Tibial nerve (tissue), 4 donors: Measurements from ENCODE around the gene CUX1. TPM values are rescaled to one million over a fixed set of nuclear protein-coding genes. Genes with fewer than 3 reads are reported as not detected.

Experiments
- DNase-seq, 2 donors: peaks; one replicate each; pipeline ENCODE4 v3.0.0-alpha.2; 2019; ENCODE audit warnings: low spot score in 2 of 2
- H3K27ac ChIP-seq, 4 donors: fragments of 200-600 bp; sonication (generic) in 3 of 4; one replicate each; pipeline ENCODE4 v1.5.1; 2017 to 2019; ENCODE audit warnings: mild to moderate bottlenecking in 1 of 4
- H3K27me3 ChIP-seq, 2 donors: fragments of 200-600 bp; sonication (generic) in 1 of 2; one replicate each; pipeline versions ENCODE4 v1.5.1 to v1.6.0; 2017 to 2019
- H3K36me3 ChIP-seq, 3 donors: fragments of 200-600 bp; sonication (generic); one replicate each; pipeline ENCODE4 v1.5.1; 2018 to 2019
- H3K4me1 ChIP-seq, 4 donors: fragments of 200-600 bp; sonication (generic) in 3 of 4; one replicate each; pipeline ENCODE4 v1.5.1; 2017 to 2019
- H3K4me3 ChIP-seq, 4 donors: fragments of 200-600 bp; sonication (generic) in 3 of 4; one replicate each; pipeline ENCODE4 v1.5.1; 2017 to 2019; ENCODE audit warnings: mild to moderate bottlenecking in 1 of 4, moderate library complexity in 1 of 4
- H3K9me3 ChIP-seq, 4 donors: fragments of 200-600 bp; sonication (generic) in 3 of 4; one replicate each; pipeline ENCODE4 v1.5.1; 2017 to 2019
- EP300 ChIP-seq, 2 donors: sonication (generic); formaldehyde crosslinking; IDR thresholded peaks; one replicate each; pipeline ENCODE4 v1.6.1; 2017; ENCODE audit warnings: antibody characterized with exemption in 2 of 2, mild to moderate bottlenecking in 1 of 2
- POLR2A ChIP-seq, 2 donors: fragments of 450-650 bp; IDR thresholded peaks; one replicate each; pipeline ENCODE4 v1.6.1; 2017; ENCODE audit warnings: antibody characterized with exemption in 2 of 2, mild to moderate bottlenecking in 2 of 2, moderate library complexity in 2 of 2
- WGBS, 2 donors: methylation state at CpG; one replicate each; pipeline ENCODE4 v1.1.5; 2018; 5-methylcytosine and 5-hydroxymethylcytosine counted together
- total RNA-seq, 4 donors: library from RNA; depleted of rRNA; stranded (reverse); fragments of >200 nt; gene quantifications; one replicate each; pipeline ENCODE4 v1.1.0, GENCODE V29; 2016
- TF ChIP-seq, protein P1 (sequence below), 5 experiments: fragments of 200-600 bp in 3 of 5; fragments of 450-650 bp in 2 of 5; sonication (generic) in 3 of 5; IDR thresholded peaks; one replicate each; pipeline ENCODE4 v1.5.1; 2016 to 2019; ENCODE audit warnings: antibody characterized with exemption in 5 of 5, mild to moderate bottlenecking in 3 of 5, moderate library complexity in 2 of 5

The CUX1 gene
- total RNA-seq, 4 donors from 2014 or later: 74.5 to 104 (median 84.3) TPM

DNA sequence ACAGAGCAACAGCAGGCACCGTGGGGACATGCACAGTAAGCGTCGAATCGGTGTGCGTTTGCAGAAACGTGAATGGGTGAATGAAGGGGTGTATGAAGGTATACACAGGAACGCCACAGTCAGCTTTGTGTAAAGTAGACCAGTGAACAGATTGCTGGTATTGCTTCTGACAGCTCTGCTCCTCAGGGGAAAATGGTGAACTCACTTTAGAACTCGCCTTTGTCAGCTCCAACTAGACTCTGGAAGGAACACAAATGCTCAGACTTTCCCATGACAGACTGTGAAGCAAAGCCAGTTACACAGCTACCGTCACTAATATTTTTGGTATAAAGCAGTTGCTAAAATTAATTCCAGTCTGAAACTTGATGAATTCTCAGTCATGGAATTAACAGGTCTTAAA, 78.9 kb downstream of the CUX1 start:
- Histone ChIP-seq H3K36me3 (no peaks in the 10 kb centered on the region), H3K4me3 (no peak overlapping the region), H3K27me3 (no peaks in the 10 kb centered on the region), H3K27ac (no peak overlapping the region), H3K9me3 (no peaks in the 10 kb centered on the region), H3K4me1 (peaks cover 0 to 25% (median 3%) of the 10 kb centered on the region in 4 donors)
- TF ChIP-seq, protein P1, sequence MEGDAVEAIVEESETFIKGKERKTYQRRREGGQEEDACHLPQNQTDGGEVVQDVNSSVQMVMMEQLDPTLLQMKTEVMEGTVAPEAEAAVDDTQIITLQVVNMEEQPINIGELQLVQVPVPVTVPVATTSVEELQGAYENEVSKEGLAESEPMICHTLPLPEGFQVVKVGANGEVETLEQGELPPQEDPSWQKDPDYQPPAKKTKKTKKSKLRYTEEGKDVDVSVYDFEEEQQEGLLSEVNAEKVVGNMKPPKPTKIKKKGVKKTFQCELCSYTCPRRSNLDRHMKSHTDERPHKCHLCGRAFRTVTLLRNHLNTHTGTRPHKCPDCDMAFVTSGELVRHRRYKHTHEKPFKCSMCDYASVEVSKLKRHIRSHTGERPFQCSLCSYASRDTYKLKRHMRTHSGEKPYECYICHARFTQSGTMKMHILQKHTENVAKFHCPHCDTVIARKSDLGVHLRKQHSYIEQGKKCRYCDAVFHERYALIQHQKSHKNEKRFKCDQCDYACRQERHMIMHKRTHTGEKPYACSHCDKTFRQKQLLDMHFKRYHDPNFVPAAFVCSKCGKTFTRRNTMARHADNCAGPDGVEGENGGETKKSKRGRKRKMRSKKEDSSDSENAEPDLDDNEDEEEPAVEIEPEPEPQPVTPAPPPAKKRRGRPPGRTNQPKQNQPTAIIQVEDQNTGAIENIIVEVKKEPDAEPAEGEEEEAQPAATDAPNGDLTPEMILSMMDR (IDR thresholded peaks at IDR 0.05): no peak
- TF ChIP-seq POLR2A (IDR thresholded peaks at IDR 0.05) (no peak), EP300 (IDR thresholded peaks at IDR 0.05) (no peak)
- 80 to 88% methylated on average over 9 of the region's 9 CpGs for WGBS, 2 donors
- DNase-seq: no peak

DNA sequence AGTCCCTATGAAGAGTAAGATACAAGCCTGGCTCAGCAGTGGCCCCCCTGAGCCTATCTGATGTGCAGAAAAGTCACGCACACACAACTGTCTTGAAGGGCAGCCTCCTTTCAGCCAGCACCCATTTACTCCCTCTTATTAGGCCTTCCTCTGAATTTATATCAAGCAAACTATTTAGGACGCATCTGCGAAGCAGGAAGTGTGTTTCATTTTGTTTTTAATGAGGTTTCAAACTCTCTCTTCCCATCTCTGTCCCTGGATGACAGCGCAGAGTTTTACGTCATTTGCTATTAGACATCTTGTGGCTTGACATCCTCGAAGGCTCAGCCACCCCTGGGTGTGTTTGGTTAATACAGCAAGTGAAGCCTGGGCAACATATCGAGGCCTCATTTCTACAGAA, 79.5 kb downstream of the CUX1 start:
- Histone ChIP-seq H3K27me3 (no peaks in the 10 kb centered on the region), H3K36me3 (no peaks in the 10 kb centered on the region), H3K4me3 (no peak overlapping the region), H3K27ac (no peak overlapping the region), H3K9me3 (no peaks in the 10 kb centered on the region), H3K4me1 (peaks cover 0 to 31% (median 5%) of the 10 kb centered on the region in 4 donors)
- no peak for DNase-seq
- 86 to 92% methylated on average over 7 of the region's 7 CpGs for WGBS, 2 donors
- TF ChIP-seq POLR2A (IDR thresholded peaks at IDR 0.05): no peak
- TF ChIP-seq EP300 (IDR thresholded peaks at IDR 0.05): no peak
- TF ChIP-seq, protein P1 (IDR thresholded peaks at IDR 0.05): no peak

DNA sequence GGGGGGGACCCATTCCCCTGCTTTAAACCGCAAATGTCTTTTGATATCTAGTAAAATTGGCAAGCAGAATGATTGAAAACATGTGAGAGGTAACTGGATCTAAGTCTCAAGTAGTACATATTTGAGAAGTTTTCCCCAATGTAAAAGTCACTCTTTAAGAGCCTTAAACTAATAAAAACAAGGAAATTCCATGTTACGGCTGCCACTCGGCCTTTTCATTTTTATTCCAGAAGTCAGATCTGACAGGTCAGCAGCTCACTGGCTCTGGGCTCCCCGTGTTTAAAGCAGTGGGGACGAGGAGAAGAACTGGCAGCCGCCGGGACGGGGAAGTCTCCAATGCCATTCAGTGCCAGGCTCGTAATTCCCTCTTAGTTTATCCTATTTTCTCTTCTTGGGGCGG, 80.7 kb downstream of the CUX1 start:
- H3K4me1 ChIP-seq: peaks cover 0 to 30% (median 7%) of the 10 kb centered on the region in 4 donors
- no peak overlapping the region for H3K4me3 ChIP-seq
- H3K9me3 ChIP-seq: no peaks in the 10 kb centered on the region
- H3K27me3 ChIP-seq: no peaks in the 10 kb centered on the region
- no peak for DNase-seq
- H3K27ac ChIP-seq: peak overlapping the region in 1 of 4 donors; percentile 30
- WGBS, 2 donors: 59 to 61% methylated on average over 10 of the region's 10 CpGs
- TF ChIP-seq EP300 (IDR thresholded peaks at IDR 0.05): no peak
- TF ChIP-seq POLR2A (IDR thresholded peaks at IDR 0.05): no peak
- TF ChIP-seq, protein P1 (IDR thresholded peaks at IDR 0.05): no peak
- no peaks in the 10 kb centered on the region for H3K36me3 ChIP-seq

DNA sequence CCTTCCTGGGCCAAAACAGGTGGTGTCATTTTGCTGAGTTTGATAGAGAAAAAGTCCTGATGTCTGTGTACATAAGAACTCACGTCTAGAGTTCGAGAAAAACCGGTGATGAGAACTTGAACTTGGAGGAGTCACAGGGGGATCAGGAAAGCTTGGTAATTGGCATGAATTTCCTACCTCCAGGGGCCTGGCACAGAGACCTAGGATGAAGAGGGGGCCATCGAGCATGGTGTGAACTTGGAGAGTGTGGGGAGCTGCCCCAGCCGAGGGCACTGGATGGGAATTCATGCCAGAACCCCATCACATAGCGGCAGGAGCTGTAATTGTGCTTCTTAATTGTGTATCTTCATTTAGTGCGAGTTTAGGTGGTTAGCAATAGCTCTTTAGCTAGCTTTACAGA, 82.2 kb downstream of the CUX1 start:
- H3K36me3 ChIP-seq: no peaks in the 10 kb centered on the region
- WGBS, 2 donors: 77 to 90% methylated on average over 7 of the region's 7 CpGs
- TF ChIP-seq, protein P1 (IDR thresholded peaks at IDR 0.05): no peak
- no peak for TF ChIP-seq EP300 (IDR thresholded peaks at IDR 0.05)
- TF ChIP-seq POLR2A (IDR thresholded peaks at IDR 0.05): no peak
- H3K4me1 ChIP-seq: peaks cover 0 to 30% (median 7%) of the 10 kb centered on the region in 4 donors
- H3K4me3 ChIP-seq: no peak overlapping the region
- H3K27ac ChIP-seq: no peak overlapping the region
- no peak for DNase-seq
- H3K9me3 ChIP-seq: no peaks in the 10 kb centered on the region
- H3K27me3 ChIP-seq: no peaks in the 10 kb centered on the region

DNA sequence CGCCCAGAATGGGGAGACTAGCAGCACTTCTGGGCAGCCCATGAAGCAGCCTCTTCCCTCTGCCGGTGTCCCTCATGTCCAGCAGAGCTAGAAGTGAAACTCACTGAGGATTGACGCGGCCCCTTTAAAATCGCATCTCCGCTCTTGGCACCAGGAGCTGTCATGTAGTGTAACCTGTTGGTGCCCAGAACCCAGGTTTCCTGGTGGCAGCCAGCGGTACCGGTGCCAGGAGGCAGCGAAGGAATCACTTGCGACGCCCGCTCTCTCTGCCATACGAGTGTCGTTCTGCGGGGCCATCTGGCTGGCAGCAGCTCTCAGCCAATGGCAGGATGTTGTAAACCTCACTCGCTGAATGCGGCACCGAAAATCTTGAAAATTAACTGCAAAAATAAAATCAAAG, 82.7 kb downstream of the CUX1 start:
- no peak overlapping the region for H3K4me3 ChIP-seq
- no peak overlapping the region for H3K27ac ChIP-seq
- TF ChIP-seq EP300 (IDR thresholded peaks at IDR 0.05): no peak
- TF ChIP-seq, protein P1 (IDR thresholded peaks at IDR 0.05): no peak
- no peak for TF ChIP-seq POLR2A (IDR thresholded peaks at IDR 0.05)

More for the DNA sequence above, 82.7 kb downstream of the CUX1 start:
- 95% methylated on average over 18 of the region's 18 CpGs for WGBS, 2 donors
- H3K36me3 ChIP-seq: no peaks in the 10 kb centered on the region
- H3K27me3 ChIP-seq: no peaks in the 10 kb centered on the region
- no peak for DNase-seq
- peaks cover 0 to 30% (median 7%) of the 10 kb centered on the region in 4 donors for H3K4me1 ChIP-seq
- H3K9me3 ChIP-seq: no peaks in the 10 kb centered on the region
